Measurements from ENCODE around the gene IGLL1.
"Not testable (repeated sequence)": the region's sequence is repeated elsewhere in the genome, so short reads cannot be mapped to it uniquely, and the experiment has no call there.

The IGLL1 gene

GRCh38 chr22:23539135-23539838 is 40.8 kb downstream of the IGLL1 start:
- peak; percentile 62 for DNase-seq

DNA sequence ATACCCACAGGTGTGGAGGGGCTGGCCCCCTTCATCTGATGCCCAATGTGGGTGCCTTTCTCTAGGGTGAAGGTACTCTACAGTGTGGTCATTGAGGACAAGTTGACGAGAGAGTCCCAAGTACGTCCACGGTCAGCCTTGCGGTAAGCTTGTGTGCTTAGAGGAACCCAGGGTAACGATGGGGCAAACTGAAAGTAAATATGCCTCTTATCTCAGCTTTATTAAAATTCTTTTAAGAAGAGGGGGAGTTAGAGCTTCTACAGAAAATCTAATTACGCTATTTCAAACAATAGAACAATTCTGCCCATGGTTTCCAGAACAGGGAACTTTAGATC is 41.4 kb downstream of the IGLL1 start:
- not testable (repeated sequence) for DNase-seq

- not testable (repeated sequence) for DNase-seq
Measured at GRCh38 chr22:23537830-23538695, 42.0 kb downstream of the IGLL1 start.

DNA sequence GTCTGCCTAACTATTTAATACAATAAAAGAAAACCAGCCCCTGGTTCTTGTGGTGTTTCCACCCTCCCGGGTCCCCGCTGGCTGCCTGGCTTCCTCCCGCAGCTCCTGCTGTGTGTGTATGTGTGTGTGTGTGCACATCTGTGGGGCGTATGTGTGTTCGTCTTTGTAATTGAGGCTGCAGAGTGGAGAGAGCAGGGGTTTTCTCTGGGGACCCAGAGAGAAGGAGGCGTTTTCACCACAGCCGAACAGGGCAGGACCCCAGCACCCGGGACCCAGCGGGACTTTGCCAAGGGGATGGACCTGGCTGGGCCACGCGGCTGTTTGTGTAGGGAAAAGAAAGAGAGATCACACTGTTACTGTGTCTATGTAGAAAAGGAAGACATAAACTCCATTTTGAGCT is 42.7 kb downstream of the IGLL1 start:
- no peak for DNase-seq

DNA sequence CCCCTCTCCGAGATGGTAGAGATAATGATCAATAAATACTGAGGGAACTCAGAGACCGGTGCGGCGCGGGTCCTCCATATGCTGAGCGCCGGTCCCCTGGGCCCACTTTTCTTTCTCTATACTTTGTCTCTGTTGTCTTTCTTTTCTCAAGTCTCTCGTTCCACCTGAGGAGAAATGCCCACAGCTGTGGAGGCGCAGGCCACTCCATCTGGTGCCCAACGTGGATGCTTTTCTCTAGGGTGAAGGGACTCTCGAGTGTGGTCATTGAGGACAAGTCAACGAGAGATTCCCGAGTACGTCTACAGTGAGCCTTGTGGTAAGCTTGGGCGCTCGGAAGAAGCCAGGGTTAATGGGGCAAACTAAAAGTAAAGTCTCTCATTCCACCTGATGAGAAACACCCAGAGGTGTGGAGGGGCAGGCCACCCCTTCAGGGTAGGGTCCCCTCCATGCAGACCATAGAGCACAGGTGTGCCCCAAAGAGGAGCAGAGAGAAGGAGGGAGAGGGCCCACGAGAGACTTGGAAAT is 43.2 kb downstream of the IGLL1 start:
- DNase-seq, result no peak

DNA sequence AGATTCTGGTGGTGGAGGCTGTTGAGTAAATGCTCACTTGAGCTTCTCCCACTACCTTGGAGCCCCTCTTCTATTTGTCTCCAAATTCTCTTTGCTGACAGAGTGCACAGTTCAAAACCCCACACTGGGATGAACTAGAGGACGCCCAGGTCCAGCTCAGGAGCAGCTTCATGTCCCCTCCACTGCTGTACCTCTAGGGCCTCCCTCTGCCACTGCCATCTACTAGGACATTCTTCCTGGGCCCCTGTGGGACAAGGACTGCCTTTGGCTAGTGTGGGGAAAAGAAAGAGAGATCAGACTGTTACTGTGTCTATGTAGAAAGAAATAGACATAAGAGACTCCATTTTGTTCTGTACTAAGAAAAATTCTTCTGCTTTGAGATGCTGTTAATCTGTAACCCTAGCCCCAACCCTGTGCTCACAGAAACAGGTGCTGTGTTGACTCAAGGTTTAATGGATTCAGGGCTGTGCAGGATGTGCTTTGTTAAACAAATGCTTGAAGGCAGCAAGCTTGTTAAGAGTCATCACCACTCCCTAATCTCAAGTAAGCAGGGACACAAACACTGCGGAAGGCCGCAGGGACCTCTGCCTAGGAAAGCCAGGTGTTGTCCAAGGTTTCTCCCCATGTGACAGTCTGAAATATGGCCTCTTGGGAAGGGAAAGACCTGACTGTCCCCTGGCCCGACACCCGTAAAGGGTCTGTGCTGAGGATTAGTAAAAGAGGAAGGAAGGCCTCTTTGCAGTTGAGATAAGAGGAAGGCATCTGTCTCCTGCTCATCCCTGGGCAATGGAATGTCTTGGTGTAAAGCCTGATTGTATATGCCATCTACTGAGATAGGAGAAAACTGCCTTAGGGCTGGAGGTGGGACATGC is 44.1 kb downstream of the IGLL1 start:
- not testable (repeated sequence) for DNase-seq

DNA sequence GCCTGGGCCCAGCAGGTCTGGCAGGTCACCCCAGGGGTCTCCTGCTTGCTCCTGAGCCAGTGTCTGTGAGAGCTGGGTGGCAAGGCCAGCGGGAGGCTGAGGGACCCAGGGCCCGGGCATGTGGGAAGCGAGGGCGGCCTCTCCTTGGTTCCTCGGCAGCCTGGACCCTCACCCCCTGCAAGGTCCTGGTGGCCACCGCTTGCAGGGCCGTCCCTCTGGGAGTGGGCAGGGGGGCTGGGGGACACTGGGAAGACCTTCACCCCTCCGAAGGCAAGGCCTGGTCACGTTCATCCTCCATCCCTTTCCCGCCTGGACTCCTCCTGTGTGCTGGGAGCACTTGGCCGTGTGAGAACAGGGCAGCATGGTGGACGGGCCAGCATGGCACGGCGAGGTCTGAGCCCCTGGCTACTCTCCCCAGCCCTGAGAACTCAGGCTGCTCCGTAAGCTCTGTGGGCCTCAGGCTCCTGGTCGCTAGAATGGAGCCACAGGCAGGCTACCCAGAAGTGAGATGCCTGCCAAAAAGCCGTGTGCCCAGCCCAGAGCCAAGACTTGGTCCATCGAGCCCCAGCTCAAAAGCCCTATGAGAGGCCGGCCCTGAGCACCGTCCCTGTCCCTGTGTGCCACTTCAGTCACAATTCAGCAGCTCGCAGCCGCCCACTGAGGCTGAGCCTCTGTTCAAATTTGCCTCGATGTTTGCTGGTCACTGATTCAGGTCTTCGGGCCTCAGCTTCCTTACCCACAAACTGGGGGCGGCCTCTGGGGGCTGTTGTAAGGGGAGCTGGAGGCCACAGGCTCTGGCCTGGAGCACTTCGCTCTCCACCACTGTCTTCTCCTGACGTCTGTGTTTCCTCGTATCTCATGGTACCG is 45.0 kb downstream of the IGLL1 start:
- DNase-seq, result no peak

- DNase-seq, result no peak
Measured at GRCh38 chr22:23534201-23534850, 45.8 kb downstream of the IGLL1 start.

DNA sequence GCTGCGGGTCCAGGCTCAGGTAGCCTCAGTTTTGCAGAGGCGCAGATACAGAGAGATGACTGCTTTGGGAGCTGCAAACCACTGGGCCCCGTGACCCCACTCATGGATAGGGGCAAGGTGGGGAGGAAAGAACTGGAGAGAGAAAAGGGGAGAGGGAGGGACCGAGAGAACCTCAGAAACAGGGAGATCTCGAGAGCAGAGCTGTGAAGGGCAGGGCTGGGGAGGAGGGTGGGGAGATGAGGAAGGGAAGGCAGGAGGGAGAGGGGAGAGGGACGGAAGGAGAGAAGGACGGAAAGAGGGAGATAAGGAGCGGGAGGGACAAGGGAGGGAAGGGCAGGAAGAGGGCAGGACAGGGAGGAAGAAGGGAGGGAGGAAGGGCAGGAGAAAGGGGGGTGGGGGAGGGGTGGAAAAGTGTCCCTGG is 46.3 kb downstream of the IGLL1 start:
- no peak for DNase-seq

DNA sequence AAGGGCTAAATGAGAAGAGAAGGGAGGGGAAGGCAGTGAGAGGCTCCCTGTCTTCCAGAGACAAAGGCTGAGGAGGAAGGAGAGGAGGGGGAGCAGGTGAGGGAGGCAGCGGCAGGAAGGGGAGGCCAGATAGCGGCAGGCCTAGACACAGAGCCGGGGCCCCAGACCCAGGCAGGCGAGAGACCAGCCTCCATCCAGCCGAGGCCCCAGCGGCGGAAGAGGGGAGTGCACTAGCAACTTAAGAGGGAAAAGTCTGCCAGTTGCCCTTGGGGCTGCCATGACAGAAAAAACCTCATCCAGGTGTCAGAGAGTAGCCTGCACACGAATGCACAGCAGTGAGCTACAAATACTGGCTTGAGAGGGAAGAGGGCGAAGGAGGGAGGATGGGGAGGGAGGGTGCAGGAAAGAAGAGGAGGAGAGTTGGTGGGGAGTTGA is 46.7 kb downstream of the IGLL1 start:
- DNase-seq, result peak; percentile 51

DNA sequence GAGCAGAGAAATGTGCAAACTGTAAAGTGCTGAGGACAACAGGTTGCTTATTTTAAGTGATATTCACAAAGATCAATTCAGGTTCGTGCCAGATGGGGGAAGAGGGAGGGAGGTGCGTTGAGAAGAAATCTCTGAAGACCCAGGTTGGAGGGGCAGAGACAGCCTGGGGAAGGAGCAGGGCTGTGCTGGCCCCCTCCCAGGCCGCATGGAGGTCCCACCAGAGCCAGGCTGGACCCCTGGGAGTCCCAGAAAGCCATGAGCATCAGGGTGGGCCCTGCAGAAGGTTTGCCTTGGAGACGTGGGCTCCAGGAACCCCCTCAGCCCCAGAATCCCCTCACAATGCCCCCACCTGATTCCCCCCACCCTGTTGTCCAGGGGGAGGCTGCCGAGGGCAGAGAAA is 47.4 kb downstream of the IGLL1 start:
- no peak for DNase-seq

DNA sequence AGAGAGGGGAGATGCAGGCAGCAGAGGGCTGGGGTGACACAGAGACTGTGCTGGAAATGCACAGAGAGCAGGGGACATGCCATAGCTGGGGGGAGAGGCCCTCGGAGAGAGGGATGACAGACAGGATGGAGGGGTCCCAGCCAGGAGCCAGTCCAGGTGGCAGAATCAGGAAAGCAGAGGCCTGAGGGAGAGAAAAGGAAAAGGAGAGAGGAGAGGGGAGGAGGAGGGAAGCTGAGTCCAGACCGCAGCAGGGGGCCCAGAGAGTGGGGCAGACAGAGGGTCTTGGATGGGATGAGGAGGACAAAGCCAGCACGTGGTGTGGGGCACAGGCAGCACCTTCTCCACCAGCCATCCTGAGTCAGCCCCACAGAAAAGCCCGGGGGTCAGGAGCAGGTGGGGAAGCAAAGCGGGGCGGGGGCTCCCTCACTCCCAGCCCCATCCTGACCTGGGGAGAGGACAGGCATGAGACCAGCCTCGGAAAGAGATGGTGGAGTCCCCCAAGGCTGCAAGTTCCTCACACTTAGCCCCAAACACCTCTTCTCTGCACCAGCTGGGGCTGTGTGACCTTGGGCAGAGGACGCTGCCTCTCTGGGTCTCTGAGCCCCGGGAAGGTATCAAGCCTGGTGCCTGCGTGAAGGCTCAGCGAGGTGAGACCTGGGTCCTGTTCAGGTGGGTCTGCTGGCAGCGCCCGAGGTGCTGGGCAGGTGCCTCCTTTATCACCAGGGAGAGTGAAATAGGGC is 48.0 kb downstream of the IGLL1 start:
- no peak for DNase-seq

GRCh38 chr22:23531283-23531956 is 48.7 kb downstream of the IGLL1 start:
- no peak for DNase-seq

- no peak for DNase-seq
Measured at GRCh38 chr22:23530766-23531282, 49.3 kb downstream of the IGLL1 start.

GRCh38 chr22:23530106-23530505 is 50.0 kb downstream of the IGLL1 start:
- no peak for DNase-seq

GRCh38 chr22:23529166-23530103 is 50.7 kb downstream of the IGLL1 start:
- DNase-seq, result no peak

GRCh38 chr22:23527971-23528740 is 51.9 kb downstream of the IGLL1 start:
- no peak for DNase-seq
